Measurements from ENCODE around the gene LRRC32. TPM values are rescaled to one million over a fixed set of nuclear protein-coding genes. Genes with fewer than 3 reads are reported as not detected.

The LRRC32 gene
- polyA plus RNA-seq, 2 of the 4 experiments (the other 2 are of a cell fraction), result 0.25 to 0.62 TPM

- H3K4me1 ChIP-seq, result no peaks in the 10 kb centered on the region
- ChIA-PET CTCF (interaction anchor here (1.0 to 3.2 kb wide), 4 partner anchors 13 to 375 kb away, joined by 3 to 12 read pairs (median 4); no protein-coding TSS in a partner anchor), POLR2A (no interaction called here)
- TF ChIP-seq, protein P1, sequence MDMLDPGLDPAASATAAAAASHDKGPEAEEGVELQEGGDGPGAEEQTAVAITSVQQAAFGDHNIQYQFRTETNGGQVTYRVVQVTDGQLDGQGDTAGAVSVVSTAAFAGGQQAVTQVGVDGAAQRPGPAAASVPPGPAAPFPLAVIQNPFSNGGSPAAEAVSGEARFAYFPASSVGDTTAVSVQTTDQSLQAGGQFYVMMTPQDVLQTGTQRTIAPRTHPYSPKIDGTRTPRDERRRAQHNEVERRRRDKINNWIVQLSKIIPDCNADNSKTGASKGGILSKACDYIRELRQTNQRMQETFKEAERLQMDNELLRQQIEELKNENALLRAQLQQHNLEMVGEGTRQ (IDR thresholded peaks at IDR 0.05), result no peak
- TF ChIP-seq NFE2L2 (conservative IDR thresholded peaks at IDR 0.05; ENCODE audit: low read length), result no peak
- WGBS (ENCODE audit: missing lambda C conversion rate), result 64% methylated on average over 9 of the region's 9 CpGs
- FAIRE-seq (no peak), ATAC-seq (no peak; a peak in 1 of 6 replicates), DNase-seq (ENCODE audit: low read depth in 1 of 2, low spot score in 1 of 2) (no peak)
- no peak overlapping the region for H3K27ac ChIP-seq
- H3K4me2 ChIP-seq, result no peak overlapping the region
- no peak overlapping the region for H3K4me3 ChIP-seq
- H3K9me3 ChIP-seq, result no peaks in the 10 kb centered on the region
Observed at GRCh38 chr11:76716268-76716667, 45.7 kb upstream of the LRRC32 start.

GRCh38 chr11:76714493-76714892, 43.9 kb upstream of the LRRC32 start:
- POLR2A ChIA-PET, result no interaction called here
- FAIRE-seq (no peak), ATAC-seq (peak in 1 of 2 experiments; percentile 46; a peak in 3 of 6 replicates)

DNA sequence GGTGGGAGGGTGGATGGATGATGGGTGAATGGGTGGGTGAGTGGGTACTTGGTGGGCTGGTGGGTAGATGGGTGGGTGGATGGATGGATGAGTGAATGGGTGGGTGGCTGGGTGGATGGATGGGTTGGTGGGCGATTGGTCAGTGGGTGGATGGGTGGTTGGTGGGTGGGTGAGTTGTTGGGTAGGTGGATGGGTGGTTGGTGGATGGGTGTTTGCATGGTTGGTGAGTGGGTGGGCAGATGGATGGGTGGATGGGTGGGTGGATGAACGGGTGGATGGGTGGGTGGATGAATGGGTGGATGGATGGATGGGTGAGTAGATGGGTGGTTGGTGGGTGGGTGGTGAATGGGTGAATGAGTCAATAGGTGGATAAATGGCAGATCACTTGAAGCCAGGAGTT, 43.0 kb upstream of the LRRC32 start:
- TF ChIP-seq ZFP36 (IDR thresholded peaks at IDR 0.05; ENCODE audit: borderline replicate concordance, partially characterized antibody), result no peak
- TF ChIP-seq EP300 (IDR thresholded peaks at IDR 0.05), result no peak
- TF ChIP-seq HDAC2 (IDR thresholded peaks at IDR 0.05), result no peak
- TF ChIP-seq HMGXB4 (CRISPR knock-in tag; IDR thresholded peaks at IDR 0.05; ENCODE audit: borderline replicate concordance), result no peak
- no peak for TF ChIP-seq FOXS1 (CRISPR knock-in tag; IDR thresholded peaks at IDR 0.05)
- TF ChIP-seq SMC3 (IDR thresholded peaks at IDR 0.05), result no peak
- no peak for TF ChIP-seq TP53 (CRISPR knock-in tag; IDR thresholded peaks at IDR 0.05)
- no peak for TF ChIP-seq ZSCAN20 (CRISPR knock-in tag; IDR thresholded peaks at IDR 0.05)
- TF ChIP-seq HOXA7 (CRISPR knock-in tag; IDR thresholded peaks at IDR 0.05), result no peak
- TF ChIP-seq NPAS2 (CRISPR knock-in tag; IDR thresholded peaks at IDR 0.05; ENCODE audit: borderline replicate concordance), result no peak
- POLR2A ChIA-PET, result no interaction called here
- Histone ChIP-seq H3K4me2 (no peak overlapping the region), H3K4me3 (no peak overlapping the region), H3K9me3 (no peaks in the 10 kb centered on the region), H3K4me1 (no peaks in the 10 kb centered on the region), H3K27ac (no peak overlapping the region)
- CTCF ChIA-PET, result interaction anchor here (1.0 to 2.6 kb wide), 5 partner anchors 9 to 207 kb away, joined by 3 to 14 read pairs (median 4); no protein-coding TSS in a partner anchor
- DNase-seq (ENCODE audit: low read depth in 1 of 2, low spot score in 1 of 2), result no peak
- WGBS (ENCODE audit: missing lambda C conversion rate), result 0% methylated on average over 1 of the region's 2 CpGs
- ATAC-seq, result no peak
- no peak for FAIRE-seq

More at GRCh38 chr11:76714493-76714892, 43.9 kb upstream of the LRRC32 start:
- no peak for TF ChIP-seq HOXA7 (CRISPR knock-in tag; IDR thresholded peaks at IDR 0.05)
- no peak for TF ChIP-seq POLR2A (IDR thresholded peaks at IDR 0.05; ENCODE audit: low read length)
- TF ChIP-seq CHD2 (IDR thresholded peaks at IDR 0.05; ENCODE audit: low read length, partially characterized antibody), result no peak
- no peak for TF ChIP-seq RFX5 (IDR thresholded peaks at IDR 0.05)
- TF ChIP-seq NR3C1 (IDR thresholded peaks at IDR 0.05), result no peak
- no peak for TF ChIP-seq ELK1 (IDR thresholded peaks at IDR 0.05; ENCODE audit: low read depth, low read length)
- TF ChIP-seq RAD21 (conservative IDR thresholded peaks at IDR 0.05 in 1 of 2, IDR thresholded peaks at IDR 0.05 in 1 of 2), result no peak
- TF ChIP-seq CEBPB (IDR thresholded peaks at IDR 0.05), result no peak
- no peak for TF ChIP-seq ZC3H11A (IDR thresholded peaks at IDR 0.05)
- H3K4me1 ChIP-seq, result no peaks in the 10 kb centered on the region
- no peak overlapping the region for H3K4me2 ChIP-seq
- WGBS (ENCODE audit: missing lambda C conversion rate), result 73% methylated on average over 3 of the region's 3 CpGs
- CTCF ChIA-PET, result interaction anchor here (0.6 to 2.6 kb wide), 8 partner anchors 8 to 413 kb away, joined by 3 to 14 read pairs (median 4); no protein-coding TSS in a partner anchor
- no peak overlapping the region for H3K27ac ChIP-seq
- H3K4me3 ChIP-seq, result no peak overlapping the region
- DNase-seq (ENCODE audit: low read depth in 1 of 2, low spot score in 1 of 2), result no peak
- no peaks in the 10 kb centered on the region for H3K9me3 ChIP-seq

Data from A549 (cell line).